Suprapubic skin (tissue), 4 donors: ENCODE measurements around the gene MXD3.
A peak's percentile ranks its signal among the peaks of the same experiment; 100 is the strongest.

ENCODE experiments used
- POLR2A ChIP-seq, 2 donors: fragments of 450-650 bp; IDR thresholded peaks; one replicate each; pipeline ENCODE4 v1.6.1; 2017; ENCODE audit warnings: antibody characterized with exemption in 2 of 2, mild to moderate bottlenecking in 2 of 2, moderate library complexity in 2 of 2
- POLR2AphosphoS5 ChIP-seq, 3 donors: sonication (generic); formaldehyde crosslinking; IDR thresholded peaks; one replicate each; pipeline ENCODE4 v1.6.1; 2017; ENCODE audit warnings: antibody characterized with exemption in 3 of 3
- TF ChIP-seq, protein P1 (sequence below), 2 donors: fragments of 200-600 bp in 1 of 2; fragments of 450-650 bp in 1 of 2; sonication (generic) in 1 of 2; IDR thresholded peaks; one replicate each; pipeline ENCODE4 v1.5.1; 2016 to 2019; ENCODE audit warnings: antibody characterized with exemption in 2 of 2, mild to moderate bottlenecking in 1 of 2, moderate library complexity in 1 of 2

DNA sequence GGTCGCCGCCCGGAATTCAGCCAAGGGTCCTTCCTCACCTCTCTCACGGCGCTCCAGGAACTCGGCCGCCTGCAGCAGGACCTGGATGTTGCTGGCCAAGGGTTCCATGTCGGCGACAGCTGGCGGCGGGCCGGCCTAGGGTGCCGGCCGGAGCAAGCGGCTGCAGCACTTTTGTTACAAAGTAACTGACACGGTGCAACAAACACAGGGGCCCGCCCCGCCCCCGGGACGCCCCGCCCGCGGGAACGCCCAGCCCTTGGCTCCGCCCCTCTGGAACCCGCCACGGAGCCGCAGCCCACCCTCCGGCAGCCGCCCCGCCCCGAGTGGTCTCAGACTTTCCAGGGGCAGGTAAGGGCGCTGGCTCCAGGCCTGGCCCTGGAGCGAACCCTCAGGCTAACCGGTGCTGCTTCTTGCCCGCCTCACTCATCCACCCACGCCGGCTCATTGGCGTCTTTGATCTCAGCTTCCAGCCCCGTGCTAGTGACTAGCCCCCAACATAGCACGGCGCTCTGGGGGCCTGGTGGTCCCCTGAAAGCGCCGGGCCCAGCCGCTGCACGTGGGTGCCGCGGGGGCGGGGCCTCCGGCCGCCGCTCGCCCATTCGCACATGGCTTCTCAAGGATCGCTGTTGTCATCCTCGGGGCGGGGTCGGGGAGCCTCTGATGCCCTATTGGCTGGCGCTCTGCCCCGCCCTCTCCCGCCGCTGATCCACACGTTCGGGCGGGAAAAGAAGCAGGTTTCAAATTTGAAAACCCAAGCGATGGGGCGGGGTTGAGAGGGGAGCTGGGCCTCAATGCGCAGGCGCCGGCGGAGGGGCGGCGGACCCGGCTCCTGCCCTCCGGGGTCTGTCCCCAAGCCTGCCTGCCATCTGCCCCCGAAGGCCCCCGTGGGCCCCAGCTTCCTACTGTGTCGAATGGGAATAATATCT lies at the start of gene MXD3:
- TF ChIP-seq, protein P1, sequence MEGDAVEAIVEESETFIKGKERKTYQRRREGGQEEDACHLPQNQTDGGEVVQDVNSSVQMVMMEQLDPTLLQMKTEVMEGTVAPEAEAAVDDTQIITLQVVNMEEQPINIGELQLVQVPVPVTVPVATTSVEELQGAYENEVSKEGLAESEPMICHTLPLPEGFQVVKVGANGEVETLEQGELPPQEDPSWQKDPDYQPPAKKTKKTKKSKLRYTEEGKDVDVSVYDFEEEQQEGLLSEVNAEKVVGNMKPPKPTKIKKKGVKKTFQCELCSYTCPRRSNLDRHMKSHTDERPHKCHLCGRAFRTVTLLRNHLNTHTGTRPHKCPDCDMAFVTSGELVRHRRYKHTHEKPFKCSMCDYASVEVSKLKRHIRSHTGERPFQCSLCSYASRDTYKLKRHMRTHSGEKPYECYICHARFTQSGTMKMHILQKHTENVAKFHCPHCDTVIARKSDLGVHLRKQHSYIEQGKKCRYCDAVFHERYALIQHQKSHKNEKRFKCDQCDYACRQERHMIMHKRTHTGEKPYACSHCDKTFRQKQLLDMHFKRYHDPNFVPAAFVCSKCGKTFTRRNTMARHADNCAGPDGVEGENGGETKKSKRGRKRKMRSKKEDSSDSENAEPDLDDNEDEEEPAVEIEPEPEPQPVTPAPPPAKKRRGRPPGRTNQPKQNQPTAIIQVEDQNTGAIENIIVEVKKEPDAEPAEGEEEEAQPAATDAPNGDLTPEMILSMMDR (IDR thresholded peaks at IDR 0.05) = no peak
- TF ChIP-seq POLR2A (IDR thresholded peaks at IDR 0.05) = no peak
- peak in 1 of 3 donors; percentile 24 for TF ChIP-seq POLR2AphosphoS5 (IDR thresholded peaks at IDR 0.05)
